HG02970 (cell line): ENCODE results near the gene CD180.

Source experiments
- ATAC-seq: cut with Tn5 transposase; IDR thresholded peaks from one replicate; pipeline ENCODE4 v1.9.1; 2021; ENCODE audit warnings: mild to moderate bottlenecking, moderate library complexity, moderate number of reproducible peaks; ENCODE audit not compliant: unreplicated experiment, low FRiP score

Gene CD180

DNA sequence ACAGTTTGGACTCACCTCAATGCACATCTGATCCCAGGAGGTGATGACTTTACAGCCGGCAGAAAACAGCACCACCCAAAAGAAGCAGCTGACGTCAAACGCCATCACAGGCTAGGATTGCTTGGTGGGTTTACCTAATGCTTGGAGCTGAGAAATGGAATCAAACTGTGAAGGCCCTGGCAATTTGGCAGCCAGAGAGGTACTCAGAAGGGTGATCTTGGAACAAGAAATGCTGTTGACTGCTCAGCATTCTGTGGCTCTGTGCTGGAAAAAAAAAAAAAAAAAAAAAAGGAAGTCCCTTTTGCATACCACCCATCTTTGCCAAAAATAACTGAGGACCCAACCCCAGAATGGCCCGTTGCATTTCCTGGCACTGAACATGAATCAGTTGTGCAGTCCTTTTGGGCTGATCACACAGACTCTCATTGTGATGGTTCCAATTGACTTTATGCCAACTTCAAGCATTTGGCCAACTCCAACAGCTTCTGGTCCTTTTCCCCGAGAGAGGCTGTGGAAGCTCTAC, at the start of gene CD180:
CD180 (minus strand) TSS at position 263 of the 523 bp plus-strand sequence; CDS start at position 105, 158 bp downstream.
- no peak for ATAC-seq

DNA sequence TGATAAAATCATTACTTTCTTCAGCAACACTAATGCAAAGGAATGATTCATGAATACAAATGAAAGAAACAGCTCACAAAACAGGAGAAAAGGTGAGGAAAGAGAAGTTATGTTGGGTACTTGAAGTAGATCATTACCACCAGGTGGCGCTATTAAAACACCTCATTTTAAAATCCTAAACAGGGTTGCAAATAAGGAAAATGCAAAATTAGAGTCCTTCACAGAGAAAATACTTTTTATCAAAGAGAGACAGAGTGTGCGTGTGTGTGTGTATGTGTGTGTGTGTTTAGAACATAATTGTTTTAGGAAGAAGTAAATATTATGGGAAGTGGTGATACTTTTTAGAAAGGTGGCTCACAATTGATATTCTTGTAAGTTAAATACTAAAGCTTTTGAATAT, 49.5 kb upstream of the CD180 start:
- no peak for ATAC-seq

DNA sequence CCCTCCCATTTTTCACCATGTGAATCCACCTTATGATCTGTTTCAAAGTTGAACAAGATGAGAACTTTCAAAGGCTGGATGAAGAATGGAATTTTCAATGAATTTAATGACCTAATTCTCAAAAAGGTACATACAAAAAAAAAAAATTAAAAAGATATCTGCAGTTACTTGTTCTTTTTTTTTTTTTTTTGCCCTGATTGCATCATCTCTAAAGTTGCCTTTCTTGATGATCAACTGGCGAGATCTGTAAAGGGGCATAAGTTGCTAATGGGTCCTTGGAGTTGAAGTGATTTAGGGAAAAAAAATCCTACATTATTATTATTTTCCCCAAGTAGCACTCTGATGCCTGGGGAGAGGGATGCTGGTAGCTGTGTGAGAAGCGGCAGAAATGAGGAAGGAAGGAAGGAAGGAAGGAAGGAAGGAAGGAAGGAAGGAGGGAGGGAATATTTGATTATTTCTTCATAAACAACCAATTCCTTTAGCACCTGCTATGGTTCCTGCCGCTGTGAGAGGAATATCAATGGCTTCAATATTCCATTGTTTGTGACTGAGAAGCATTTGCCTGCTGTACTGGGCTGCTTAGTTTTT, 48.8 kb upstream of the CD180 start:
- ATAC-seq: no peak

DNA sequence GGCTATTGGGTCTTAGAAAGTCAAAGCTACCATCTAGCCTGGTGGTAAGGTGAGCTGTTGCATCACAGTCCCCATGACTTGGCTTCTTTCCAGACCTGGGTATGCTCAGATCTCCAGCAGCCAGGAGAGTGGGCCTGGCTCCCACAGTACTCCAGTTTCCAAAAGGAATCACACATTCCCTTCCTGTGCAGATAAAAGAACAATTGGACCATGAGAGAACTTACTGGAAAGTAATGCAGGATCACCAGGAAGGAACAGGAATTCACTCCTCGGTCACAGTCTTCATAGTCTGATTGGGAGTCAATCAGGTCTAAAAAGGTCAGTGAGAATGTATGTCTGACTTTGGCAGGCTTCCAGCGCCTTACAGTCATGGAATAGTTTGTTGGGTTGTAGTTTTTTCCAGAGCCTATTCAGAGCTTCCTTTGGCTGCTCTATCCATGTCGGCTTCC, 47.8 kb upstream of the CD180 start:
- ATAC-seq: no peak

DNA sequence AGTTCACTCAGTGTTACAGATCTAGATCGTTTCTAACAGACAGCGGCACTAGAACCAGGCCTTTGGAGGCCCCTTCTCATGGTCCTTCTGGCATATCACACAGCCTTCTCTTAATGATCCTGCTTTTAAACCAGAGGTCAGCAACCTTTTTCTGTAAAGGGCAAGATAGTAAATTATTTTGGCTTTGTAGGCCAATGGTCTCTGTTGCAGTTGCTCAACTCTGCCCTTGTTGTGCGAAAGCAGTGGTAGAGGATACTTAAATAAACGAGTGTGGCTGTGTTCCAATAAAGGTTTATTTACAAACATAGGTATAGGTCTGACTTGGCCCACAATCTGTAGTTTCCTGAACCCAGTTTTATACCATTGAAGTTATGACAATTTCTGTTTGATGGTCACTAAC, 47.3 kb upstream of the CD180 start:
- no peak for ATAC-seq

DNA sequence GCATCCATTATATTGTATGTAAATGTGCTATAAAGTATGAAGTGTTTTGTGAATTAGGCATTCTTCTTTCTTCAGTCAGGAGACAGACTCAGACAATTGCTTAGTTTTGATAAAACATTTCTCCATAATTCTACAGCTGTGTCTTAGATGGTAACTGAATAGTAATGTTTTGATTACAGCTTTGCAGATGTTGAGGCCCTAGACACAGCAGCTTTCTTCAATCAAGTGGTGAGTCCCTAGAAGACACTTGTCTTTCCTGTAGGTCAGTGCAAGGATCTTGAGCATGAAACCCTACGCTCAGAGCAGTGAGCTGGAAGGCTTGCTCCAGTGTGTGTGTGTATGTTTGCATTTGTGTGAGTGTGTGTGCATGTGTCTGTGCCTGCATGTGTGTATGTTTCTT, 46.8 kb upstream of the CD180 start:
- no peak for ATAC-seq

DNA sequence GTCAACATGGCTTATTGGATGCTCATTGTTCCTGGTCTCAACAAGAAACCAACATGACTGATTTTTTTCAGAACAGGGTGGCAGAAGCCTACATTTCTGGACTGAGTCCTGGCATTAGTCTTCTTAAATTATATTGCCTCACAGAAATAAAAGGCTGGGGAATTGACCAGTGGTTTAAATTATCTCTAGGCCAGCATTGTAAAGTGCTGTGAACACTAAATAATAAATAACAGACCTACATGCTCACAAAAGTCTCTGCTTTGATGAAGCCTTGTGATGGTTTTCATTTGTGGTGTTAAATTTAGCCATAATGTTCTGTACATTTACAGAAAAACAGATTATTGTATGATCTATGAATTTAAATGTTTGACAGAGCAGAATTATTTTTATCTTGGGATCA, 44.7 kb upstream of the CD180 start:
- ATAC-seq: no peak

DNA sequence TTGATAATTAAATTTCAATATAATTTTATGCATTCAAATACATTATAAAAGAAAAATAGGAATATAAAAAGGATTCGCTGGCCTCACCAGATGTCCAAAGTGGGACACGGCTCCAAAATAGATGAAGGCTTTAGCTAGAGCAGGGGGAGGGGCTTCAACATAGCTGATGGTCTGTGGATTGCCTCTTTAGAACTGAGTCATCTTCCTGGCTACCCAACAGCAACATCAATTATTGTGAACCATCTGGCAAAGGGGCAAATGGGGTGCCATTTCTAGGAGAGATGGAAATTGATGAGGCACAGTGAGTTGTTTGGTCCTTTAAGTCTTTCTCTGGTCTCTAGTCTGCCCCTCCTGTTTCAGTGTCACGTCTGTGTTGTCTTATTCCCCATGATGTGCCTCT, 44.2 kb upstream of the CD180 start:
- ATAC-seq: no peak

DNA sequence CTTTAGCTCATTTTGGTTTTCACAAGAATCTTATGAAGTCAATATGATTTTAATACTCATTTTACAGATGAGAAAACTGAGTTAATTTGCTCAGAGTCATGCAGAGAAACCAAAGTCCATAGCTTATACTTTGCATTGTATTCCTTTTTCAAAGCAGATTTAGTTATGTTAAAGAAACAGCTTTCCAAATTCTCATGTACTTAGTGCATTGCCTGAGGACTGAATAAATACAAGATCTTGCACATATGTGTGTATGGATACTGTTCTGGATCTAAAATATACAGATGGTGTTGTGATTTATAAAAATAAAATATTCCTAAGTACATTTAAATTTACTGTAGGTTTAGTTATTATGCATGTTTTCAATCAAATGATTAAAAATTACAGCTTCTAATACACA, 43.5 kb upstream of the CD180 start:
- no peak for ATAC-seq

DNA sequence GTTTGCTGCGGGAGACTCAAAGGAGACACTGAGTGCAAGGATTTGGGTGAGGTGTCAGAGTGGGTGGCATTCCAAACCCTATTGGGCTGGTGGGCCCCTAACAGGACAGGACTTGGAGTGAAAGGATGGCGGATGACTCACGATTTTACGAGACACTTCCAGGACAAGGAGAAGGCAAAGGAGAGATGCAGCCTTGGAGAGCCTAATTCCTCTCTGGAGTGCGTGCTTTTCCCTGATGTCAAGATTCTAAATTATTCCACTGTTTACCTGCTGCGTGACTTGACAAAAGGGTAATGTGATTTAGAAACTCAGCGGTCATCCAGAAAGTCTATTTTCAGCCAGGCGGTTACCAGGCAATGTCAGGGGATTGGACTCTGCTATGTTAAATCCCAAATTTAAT, 41.6 kb upstream of the CD180 start:
- no peak for ATAC-seq

DNA sequence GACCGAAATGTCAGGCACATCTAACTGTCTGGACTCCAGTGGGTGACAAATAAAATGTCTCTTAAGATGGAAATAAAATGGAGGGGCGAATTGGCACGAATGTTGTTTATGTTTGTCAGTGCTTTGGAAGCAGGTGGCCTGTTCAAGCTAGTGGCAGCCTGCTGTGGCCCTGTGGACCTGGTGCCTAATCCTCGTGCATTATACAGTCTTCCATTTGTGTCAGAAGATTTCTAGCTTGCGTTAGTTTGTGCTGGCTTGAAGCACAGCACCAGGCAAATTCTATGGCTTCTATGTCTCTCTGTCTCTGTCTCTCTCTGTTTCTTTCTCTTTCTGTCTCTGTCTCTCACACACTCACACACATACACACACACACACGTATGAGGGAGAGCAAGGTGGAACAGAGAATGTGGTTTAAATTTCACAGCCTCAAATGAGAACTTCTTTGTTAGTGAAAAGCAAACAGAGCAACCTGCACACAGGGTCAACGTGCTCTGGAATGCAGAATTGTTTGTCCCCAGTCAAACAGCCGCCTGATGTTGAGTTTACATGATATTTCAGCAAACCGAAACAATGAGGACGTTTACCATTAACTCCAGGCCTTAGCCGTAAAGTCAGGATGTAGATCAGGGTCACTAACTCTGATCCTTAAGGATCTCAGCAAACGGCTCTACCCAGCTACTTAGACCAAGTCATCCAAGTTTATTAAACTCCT, 39.0 kb upstream of the CD180 start:
- ATAC-seq: no peak

DNA sequence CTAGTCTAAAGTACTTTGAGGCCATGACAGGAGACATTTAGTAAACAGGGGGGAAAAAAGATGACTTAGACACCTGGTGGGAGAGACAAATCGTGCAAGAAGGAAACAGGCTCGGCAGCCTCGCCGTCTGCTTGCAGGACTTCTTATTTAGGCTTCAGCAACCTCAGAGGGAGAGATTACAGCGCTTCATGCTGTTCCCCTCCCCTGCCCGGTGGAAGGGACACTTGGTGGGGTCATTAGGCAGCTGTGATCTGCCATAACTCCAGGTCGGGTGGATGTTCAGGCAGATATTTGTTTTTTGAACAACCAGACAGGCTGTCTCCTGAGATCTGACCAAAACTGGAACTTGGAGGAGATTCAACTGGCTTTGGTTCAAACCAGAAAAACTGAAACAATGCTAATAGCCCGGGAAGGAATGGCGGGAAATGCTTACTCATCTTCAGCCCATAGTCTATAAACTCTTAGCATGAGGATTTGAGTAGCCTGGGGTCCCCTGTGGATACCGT, 38.1 kb upstream of the CD180 start:
- no peak for ATAC-seq

DNA sequence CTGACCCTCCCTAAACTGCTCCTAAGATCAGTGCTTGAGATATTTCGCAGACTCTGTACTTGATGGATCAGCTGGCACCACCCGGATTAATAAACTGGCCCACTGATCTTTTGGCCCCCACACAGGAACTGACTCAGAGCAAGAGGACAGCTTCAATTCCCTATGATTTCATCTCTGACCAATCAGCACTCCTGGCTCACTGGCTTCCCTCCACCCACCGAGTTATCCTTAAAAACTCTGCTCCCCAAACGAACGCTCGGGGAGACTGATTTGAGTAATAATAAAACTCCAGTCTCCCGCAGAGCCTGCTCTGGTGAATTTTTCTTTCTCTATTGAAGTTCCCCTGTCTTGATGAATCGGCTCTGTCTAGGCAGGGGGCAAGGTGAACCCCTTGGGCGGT, 36.5 kb upstream of the CD180 start:
- ATAC-seq: no peak

DNA sequence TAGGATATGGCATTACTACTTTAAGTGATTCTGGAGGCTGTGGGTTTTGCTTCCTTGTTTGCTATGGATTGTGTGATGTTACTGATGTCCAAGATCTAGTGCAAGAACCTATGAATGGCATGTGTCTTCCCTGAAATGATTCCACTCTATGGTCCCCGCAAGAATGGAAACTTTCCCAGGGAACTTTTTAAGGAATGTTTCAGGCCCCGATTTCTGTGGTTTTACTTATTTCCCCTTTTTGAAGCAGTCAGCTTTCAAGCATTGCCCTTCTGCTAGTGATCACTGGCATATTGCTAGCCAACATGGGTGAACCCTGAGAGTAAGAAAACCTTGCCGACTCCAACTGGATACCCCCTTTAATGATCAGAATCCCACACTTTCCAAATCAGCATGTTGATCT, 26.6 kb upstream of the CD180 start:
- ATAC-seq: no peak

DNA sequence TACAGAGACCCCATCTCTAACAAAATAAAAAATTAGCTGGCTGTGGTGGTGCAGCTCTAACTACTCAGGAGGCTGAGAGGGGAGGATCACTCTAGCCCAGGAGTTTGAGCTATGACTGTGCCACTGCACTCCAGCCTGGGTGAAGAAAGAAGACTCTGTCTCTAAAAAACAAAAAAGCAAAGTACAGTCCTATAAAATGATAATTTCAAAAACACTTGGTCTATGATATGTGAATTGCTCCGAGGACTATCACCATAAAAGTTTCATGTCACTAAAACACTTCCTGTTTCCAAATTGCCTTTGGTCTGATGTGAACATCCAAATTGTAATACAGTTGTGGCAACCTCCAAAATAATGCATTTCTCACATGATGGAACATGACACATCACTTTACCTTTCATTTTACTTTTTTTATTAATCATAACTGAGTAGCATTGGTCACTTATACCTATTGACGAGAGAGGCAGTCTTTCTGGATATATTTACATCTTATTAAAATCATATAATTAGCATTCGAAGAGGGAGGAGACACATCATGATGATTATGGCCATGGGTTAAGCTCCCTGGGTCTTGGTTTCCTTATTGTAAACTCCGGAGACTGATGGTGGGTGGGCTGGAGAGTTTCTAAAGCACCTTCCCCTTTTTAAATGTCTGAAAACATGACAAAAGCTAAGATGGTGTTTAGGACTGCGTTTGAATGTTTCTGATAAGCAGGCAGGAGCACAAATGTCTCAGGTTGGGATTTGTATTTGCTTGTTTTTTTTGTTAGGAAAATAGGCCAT, 25.8 kb upstream of the CD180 start:
- no peak for ATAC-seq

DNA sequence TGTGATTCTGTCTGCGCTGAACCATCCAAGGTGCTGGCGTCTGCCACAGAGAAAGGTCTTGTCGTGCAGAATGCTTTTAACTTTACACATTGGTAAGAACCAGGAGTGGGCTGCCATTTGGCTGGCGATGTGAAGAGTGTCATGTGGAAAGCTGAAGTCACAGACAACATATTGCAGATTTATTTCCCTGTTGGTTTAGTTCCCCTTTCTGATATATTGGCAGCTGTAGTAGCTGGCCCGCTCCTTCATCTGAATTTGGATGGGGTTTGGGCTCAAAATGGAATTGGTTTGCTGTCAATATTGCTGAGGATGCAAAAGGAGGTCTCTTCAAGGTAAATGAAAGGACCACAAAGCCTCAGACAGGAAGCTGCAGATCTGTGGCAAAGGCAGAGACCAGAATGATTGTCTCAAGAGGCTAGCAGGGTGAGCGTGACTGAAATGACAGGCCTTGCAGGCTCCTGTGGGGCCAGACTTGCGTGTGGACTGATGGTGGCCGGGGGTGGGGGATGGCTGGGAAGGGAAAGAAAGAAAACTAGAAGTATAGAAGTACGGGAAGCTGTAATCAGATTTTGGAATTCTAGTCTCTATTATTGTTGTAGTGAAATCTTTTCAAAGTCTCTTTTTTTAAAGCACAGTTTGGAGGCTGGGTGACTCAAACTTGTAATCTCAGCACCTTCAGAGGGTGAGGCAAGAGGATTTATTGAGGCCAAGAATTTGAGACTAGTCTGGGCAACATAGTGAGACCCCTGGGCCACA, 25.1 kb upstream of the CD180 start:
- peak; percentile 70 for ATAC-seq

DNA sequence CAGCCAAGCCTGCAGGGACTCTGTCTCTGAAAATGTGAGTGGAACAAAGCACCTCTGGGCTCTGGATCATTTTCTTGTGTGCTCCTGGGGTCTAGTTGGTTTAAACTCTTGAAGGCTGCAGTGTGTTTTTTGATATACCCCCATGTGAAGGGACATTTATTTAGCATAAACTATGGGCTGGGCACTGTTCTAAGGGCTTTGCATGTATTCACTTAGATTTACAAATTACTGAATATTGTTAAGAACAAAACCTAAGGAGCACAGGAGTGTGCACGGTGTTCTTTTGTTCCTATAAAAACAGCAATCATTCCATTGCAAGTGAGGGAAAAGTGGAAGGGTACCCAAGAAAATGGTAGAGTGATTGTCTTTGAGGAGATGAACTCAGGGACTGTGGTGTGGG, 20.0 kb upstream of the CD180 start:
- no peak for ATAC-seq

DNA sequence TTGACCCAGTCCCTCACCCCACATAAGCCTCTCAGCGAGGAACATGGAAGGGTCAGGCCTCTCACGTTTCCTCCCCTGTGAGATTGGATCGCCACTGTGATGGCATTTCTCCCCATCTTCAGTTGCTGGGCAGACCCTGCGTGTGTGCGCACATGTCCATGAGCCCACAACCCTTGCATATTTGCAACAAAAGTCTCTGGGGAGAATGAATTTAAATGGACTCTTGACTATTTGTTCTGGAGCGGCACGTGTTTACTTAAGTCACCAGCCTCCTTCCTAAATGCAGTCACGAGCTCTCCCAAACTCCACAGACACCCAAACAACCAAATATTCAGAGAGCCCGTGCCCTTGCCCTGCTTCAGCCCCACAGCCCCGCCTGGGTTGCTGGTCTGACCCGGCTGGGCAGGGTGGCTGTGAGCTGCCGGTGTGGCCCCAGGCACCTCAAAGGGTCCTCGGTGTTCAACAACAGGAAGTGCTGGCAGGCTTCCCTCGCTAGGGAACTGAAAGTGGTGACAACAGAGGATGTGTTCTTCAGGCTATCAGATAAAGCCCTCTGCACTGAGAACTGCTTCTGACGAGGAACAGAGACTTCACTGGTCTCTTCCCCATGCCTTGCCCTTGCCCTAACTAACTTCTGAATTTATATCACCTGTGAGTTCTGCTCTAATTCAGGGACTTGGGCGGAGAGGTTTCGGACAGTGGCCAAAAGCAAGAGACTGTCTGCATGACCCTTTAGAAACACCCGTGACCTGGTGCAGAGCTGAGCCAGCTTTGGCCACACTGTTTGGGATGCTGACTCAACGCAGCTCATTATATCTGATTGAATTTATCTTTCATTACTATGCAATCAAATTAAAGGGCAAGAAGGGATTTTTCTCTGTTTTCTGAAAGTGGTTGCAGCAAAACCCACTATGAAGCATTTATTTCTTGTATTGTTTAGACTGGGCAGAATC, 19.2 kb upstream of the CD180 start:
- peak; percentile 97 for ATAC-seq

DNA sequence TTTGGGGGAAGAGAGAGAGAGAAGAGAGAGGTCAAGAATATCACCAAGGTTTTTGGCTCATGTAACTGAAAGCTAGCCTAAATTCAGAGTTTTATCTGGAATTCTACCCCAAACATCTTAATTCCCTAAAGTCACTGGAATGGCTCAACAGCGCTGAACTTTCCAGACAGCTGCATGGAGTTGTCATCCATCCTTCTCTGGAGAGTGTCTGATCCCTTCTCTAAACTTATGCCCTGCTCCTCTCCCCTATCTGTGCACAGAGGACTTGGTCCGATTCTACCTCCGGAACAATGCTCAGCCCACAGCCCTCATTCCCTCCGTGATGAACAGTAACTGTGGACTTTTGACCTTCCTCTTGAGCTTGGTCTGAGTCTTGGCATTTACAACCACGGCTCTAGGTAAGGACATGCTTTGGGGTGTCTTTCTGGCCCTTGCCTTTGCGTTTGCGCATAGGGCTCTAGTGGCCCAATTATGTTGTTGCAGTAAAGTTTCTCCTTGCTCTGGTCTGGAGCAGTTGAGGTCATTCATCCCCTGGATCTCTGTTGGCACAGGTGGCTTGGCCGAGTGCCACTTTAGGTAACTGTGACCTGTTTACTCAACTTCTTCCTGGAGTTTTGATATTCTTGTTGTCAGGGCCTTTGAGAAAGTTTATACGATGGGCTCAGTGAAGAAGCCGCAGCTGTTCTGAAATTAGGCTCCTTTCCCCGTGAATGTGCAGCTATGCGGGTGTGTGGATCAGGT, 18.3 kb upstream of the CD180 start:
- no peak for ATAC-seq
